Measurements from ENCODE around the gene CBARP.
"Not testable (repeated sequence)": the region's sequence is repeated elsewhere in the genome, so short reads cannot be mapped to it uniquely, and the experiment has no call there.

CBARP gene

DNA sequence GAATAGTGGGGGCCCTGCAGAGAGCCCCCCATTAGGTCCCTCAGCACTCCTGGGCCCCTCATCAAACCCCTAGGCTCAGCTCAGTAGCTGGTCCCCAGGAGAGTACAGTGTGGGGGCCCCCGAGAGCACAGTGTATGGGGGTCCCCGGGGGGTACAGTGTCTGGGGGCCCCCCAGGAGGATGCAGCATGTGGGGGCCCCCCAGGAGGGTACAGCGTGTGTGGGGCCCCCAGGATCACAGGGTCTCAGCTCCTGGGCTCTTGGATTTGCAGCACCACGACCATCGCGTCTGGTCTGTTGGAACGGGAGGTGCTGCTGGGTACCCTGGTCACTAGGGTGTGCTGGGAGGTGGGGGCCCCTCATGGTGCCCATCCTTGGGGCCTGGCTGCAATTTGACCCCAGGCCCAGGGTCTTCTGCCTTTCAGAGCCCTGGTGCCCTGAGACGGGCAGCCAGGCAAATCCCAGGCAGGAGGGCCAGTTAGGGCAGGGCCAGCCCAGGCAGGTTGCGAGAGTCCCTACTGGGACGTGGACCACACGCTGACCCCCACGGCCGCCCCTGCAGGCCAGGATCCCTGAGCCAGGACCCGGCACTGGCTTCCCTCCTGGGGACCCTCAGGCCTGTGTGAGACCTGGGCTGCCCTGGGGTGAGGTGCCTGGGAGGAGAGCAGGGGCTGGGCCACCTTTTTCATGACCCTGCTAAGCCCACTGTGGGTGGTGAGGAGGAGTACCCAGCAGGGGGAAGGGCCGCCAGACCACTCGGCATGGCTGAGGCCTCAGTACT is 13.6 kb downstream of the CBARP start:
- DNase-seq = no peak

DNA sequence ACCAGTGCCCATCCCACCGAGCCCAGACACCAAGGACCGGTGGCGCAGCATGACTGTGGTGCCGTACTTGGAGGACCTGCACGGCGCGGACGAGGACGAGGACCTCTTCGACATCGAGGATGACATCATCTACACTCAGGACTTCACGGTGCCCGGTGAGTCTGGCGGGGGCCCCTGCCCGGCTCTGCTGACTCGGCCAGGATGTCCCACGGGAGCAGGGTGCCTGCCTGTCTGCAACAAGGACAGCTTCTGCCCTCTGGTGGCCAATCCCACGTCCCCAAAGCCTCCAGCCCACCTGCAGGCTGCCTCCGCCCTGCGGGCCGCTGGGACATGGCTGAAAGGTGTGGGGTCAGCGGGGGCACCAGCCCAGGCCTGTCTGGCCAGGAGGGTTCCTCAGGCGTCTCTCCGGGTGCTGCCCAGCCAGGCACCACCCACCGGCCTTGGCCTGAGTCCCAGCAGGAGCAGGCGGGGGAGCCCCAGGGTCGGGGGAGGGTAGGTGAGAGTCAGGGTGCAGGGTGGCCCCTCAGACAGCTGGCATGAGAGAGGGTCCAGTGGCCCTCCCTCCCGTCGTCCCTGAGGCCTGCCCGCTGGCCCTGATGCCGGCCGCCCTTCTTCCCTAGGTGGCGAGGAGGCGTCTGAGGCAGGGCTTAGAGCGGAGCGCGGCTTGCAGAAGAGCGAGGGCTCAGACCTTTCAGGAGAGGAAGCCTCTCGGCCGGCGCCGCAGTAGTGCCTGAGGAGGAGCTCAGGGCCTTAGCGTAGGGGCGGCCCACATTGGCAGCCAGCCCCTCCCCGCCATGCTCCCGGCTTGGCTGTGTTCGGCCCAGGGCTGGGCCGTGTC is 14.6 kb downstream of the CBARP start:
- DNase-seq = peak; percentile 19

DNA sequence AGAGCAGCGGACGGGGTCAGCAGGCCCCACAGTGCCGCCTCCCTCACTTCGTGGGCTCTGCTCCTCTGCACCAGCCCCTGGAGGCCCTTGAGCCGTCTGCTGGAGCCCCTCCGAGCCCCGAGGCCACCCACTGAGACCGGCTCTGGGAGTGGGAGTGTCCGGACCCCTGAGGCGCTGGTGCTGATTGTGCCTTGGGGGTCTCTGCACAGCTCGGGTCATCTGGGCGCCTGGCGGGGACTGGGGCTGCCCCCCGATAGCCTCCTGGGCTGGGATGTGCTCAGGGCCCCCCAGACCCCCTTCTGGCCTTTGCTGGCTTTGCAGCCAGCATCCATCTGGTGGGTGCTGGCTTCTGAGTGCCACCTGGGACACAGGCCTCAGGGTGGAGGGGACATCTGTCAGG is 15.4 kb downstream of the CBARP start:
- DNase-seq = no peak

DNA sequence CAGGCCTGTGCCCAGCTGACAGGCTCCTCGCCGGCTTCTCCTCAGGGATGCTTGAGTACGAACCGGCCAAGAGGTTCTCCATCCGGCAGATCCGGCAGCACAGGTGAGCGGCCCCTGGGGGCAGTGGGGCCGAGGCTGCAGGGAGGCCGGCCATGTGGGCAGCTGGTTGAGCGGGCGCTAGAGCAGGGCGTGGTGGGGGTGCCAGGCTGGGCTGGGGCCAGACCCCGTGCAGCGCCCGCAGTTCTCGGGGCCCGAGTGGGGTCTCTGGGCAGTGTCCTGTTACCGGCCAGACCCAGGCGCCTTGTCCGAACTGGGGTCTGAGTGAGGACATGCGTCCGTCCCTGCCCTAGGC is 15.9 kb downstream of the CBARP start:
- DNase-seq = no peak

DNA sequence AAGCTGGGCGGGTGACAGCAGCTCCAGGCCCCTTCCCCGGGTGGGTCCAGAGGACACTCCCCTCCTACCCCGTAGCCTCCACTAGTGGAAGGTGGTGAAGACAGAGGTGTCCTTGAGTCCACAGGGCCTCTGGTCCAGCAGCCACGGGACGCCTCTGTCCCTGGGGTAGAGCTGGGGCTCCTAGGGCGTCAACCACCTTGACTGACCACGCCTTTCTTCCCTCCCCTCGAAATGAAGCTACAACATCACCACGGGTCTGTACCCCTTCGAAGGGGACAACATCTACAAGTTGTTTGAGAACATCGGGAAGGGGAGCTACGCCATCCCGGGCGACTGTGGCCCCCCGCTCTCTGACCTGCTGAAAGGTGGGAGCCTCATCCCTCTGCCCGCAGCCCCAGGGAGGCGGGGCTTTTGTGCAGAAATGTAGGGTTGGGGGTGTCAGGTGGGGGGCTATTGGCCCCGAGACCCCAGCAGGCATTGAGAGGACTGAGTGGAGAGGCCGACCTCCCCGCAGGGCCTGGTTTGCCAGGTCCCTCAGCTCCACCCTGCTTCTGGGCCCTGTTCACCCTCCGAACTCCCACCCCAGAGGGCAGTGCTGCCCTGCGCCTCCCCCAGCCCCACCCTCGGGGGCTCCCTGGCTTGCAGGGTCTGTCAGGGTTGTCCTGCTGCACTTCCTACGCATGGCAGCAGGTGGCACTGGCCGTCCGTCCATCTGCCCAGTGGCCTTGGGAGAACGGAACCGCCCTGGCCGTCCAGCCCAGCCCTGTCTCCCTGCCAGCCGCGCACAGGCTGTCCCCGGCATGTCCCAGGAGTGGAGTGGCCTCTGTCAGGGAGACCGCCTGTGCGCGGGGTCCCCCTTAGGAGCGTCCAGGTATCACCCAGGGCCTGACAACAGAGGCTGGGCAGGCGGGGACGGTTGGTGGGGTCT is 16.6 kb downstream of the CBARP start:
- no peak for DNase-seq

DNA sequence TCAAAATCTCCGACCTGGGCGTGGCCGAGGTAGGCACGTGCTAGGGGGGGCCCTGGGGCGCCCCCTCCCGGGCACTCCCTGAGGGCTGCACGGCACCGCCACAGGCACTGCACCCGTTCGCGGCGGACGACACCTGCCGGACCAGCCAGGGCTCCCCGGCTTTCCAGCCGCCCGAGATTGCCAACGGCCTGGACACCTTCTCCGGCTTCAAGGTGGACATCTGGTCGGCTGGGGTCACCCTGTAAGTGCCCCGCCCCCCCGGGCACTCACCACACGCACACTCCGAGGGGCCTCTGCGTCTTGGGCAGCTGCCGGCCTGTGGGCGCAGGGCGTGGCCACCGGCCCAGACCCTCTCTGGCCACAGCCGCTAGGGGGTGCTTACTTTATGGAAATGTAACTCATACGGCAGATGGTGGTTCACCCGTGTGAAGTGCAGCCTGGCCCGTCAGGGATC is 17.3 kb downstream of the CBARP start:
- no peak for DNase-seq

DNA sequence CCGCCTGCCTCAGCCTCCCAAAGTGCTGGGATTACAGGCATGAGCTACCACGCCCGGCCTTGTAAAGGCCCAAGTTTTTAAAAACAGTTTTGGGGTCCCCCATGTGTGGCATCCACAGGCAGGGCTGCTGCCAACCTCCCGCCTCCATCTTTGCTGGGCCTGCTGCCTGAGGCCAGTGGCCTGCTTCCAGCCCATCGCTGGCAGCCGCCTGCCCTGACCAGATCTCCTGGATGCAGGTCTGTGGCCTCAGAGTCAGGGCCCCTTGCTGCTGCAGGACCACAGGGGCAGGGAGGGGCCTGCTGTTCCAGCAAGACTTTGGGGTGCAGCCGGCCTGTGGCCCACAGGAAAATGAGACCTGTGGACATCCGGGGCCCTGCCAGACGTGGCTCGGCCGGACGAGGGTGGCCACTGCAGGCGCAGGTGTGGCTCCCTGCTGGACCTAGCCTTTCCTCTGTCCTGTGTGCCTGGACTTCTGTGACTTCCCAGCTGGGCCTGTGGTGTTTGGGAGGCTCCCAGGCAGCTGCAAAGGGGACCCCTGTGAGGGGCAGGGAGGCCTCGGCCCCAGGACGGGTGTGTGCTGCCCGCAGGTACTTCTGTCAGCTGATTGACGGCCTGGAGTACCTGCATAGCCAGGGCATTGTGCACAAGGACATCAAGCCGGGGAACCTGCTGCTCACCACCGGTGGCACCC is 17.9 kb downstream of the CBARP start:
- no peak for DNase-seq

DNA sequence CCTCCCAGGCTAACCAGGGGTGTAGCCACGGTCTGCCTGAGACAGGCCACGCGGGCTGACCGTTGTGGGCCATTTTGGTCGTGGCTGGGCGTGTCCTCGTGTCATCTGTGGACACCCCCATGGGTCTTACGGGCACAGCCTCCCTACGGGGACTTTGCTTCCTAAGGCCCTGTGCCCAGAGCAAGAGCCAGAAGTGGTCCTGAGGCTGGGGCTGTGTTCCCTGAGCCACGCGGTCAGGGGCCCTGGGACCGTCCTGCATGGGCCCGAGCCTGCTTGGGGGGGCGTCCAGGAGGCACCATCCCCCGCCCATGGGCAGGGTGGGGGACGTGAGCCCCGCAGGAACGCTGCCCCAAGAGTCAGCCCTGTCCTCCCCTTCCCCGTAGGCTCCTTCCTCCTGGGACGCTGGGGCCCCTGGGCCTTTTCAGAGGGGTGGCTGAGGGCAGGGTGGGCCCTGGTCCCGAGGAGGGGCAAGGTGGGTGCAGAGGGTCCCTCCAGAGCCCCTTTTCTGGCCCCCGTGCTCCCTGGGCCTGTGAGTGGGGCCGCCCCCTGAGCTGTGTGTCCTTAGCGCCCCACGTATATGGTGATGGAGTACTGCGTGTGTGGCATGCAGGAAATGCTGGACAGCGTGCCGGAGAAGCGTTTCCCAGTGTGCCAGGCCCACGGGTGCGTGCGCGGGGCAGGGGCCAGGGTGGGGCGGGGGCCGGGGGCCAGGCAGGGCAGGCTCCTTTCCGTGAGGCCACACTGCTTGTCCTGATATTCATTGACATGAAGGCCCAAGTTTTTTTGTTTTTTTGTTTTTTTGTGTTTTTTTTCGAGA is 18.8 kb downstream of the CBARP start:
- no peak for DNase-seq

DNA sequence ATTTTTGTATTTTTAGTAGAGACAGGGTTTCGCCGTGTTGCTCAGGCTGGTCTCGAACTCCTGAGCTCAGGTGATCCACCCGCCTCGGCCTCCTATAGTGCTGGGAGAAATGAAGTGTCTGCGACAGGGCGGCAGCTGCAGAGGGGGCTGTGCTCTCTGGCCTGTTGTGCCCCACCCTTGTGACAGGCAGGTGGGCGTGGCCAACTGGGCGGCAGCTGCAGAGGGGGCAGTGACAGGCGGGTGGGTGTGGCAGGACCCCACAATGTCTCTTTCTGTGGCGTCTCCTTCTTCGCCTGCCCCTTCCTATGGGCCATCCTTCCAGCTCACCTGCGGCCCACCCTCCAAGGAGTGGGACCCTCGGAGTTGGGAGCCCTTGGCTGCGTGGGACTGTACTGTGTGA is 20.4 kb downstream of the CBARP start:
- DNase-seq = no peak

DNA sequence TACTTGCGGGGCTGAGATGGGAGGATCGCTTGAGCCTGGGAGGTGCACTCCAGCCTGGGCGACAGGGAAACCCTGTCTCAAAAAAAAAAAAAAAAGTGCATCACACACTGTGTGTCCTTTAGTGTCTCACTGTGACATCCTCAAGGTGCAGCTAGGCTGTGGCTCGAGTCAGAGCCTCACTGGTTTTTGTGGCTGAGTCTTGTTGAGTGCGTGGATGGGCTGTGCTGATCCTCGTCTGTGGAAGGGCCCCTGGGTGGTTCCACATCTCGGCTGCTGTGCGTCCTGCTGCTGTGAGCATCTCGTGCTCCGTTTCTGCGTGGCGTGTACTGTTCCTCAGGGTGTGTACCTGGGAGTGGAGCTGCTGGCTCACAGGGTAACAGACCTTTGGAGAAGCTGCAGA is 21.0 kb downstream of the CBARP start:
- DNase-seq = no peak

DNA sequence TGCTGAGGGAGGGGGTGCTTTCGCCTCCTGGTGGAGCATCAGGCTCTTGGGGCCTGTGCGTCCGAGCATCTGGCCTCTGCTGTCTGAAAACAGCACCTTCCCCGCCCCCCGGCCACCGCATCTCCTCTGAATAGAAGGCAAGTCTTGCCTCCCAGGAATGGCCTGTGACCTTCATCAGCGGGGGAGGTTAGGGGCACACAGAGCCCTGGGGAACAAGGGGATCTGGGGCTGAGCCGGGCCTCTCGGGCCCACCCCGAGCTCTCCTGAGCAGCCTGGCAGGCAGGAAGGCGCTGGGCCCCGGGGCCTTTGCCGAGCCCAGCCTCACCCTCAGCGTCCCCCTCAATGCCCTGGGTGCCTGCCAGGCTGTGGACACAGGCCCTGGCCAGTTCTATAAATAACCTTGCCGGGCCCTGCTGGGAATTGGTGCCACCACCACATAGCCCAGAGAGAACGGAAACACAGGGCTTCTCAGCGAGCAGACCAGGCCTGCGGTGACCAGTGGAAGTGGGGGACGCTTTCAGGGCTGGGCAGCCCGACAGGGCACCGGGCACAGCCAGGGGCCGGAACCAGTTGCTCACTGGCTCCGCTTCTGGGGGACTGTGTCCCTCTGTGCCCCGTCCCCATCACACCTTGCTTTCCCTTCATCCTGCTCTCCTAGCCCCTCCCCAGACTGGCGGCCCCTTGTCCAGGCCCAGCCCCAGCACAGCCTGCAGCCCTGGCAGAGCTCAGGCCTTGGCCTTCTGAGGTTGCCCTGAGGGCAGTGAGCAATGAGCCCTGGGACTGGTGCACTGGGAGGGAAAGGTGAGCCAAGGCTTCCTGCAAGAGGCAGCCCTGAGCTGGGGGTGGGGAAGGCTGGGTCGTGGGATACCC is 22.7 kb downstream of the CBARP start:
- no peak for DNase-seq

DNA sequence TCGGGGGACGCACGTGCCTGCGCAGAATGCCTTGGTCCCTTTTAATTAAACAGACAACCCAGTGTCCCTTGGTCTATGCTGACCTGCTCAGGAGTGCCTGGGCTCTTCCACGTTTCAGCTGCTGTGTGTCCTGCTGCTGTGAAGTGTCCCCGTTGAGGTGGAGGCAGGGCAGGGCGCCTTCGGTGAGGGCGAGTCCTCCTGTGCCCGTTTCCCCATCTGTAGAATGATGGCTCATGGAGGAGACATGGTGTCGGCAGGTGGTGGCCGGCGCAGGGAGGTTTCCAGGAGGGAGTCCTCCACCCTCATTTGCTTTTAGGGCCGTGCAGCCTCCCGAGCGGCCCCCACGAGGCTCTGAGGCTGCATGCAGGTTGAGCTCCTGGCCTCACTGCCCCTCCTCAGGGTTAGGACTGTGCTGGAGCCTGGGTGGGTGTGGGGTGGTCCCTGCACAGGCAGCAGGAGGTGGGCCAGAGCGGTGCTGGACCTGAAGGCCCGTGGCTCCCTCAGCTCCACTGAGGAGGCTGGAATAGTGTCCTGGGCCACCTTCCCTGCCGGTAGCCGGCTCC is 23.4 kb downstream of the CBARP start:
- DNase-seq = no peak

DNA sequence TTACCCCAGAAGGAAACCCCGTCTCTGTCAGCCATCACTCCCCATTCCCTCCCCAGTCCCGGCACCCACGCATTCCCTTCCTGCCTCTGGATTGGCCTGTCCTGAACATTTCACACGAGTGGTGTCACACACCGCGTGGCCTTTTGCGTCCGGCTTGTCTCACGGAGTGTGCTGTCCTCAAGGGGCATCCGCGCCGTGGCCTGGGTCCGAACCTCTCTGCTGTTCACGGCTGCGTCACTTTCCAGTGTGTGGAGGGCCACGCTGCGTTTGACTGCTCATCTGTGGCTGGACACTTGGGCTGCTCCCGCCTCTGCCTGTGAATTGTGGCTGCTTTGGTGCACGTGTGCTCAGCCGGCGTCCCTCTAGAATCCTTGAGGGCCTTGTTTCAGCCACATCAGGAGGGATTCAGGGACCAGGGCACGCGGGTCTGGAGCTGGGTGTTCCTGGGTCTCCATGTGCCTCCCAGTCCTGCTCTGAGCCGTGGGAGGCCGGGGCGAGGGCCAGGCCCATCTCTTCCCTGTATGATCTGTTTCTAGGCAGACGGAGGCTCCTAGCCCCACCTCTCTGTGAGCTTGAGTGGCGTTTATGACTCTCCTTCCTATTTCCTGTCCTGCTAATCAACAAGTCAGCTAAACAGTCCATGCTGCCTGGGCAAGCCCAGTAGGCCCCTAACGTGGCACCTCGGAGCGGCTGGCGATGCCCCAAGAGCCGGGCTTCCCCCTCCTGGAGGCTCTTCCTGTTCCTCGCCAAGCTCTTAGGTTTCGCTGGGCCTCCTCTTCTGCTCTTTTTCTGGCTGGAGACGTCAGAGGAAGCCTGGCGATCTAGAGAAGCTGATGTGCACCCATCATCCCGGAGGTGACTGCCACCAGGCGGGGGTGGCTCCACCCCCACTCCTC is 24.2 kb downstream of the CBARP start:
- DNase-seq = peak; percentile 93

DNA sequence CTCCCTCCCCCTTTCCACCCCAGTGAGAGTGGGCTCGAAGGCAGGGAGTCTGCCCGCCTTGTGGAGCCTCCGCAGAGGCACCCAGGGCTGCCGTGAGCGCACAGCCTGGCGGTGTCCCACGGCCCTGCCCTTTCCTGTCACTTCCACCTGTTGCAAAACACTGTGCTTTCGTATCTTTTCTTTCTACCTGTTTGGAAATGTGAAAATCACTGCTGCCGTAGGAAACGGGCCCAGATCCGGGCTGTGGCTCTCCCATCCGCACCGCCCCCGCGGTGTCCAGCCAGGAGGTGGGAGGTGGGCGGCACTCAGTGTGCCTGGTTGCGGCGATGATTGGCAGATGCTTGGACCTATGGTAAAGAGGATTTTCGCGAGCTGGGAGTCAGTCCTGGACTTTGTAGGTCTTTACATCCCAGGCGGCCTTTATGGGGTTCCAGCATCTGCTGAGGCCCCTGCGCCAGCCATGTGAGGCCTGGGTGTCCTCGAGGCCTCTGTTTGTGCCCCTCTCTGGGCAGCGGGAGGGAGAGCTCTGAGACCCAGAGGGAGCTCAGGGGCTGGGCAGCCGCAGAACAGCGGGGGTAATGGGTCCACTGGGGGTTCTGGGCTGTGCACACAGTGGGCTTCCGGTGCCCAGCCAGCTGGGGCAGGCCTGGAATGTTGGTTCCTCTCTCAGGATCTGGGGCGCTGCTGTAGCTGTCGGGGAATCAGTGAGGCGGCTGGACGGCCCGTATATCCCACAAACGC is 26.1 kb downstream of the CBARP start:
- peak; percentile 10 for DNase-seq

DNA sequence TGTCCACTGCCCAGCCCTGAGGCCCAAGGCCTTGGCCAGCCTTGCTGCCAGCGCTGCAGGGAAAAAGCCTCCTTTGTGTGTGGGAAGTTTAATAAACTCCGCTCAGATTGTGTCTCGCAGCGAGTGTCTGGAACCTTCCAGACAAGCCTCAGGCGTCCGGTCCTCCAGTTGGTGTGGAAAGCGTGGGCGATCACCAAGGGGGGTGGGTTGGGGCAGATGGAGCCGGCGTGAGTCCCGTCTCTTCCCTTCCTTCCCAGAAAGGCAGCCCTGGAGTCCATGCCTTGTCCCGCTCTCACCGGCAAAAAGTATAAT is 27.6 kb downstream of the CBARP start:
- DNase-seq = no peak

DNA sequence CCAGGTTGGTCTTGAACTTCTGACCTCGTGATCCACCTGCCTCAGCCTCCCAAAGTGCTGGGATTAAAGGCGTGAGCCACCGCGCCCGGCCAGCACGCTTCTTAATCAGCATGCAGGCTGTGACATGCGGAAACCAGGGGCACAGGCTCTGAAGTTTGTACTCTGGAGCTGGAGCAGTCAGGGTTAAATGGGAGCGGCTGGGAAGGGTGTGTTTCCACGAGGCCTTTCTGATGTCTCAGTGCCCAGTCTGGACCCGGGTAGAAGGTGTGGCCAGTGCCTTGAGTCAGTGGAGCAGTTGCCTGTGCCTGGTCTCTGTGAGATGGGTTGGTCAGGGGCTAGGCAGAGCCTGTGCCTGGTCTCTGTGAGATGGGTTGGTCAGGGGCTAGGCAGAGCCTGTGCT is 29.0 kb downstream of the CBARP start:
- not testable (repeated sequence) for DNase-seq

DNA sequence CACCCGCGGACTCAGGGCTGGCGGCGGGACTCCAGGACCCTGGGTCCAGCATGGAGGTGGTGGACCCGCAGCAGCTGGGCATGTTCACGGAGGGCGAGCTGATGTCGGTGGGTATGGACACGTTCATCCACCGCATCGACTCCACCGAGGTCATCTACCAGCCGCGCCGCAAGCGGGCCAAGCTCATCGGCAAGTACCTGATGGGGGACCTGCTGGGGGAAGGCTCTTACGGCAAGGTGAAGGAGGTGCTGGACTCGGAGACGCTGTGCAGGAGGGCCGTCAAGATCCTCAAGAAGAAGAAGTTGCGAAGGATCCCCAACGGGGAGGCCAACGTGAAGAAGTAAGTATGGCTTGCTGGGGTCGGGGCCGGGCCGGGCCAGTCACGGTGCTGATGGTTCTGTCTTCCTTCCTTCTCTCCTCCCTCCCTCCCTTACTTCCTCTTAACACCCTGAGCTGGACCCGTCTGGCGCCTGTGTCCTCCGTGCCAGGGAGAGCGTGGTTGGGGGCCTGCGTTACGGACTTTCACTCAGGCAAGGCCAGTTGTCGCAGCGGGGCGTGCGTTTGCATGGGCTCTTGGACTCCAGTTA is 30.8 kb downstream of the CBARP start:
- no peak for DNase-seq

DNA sequence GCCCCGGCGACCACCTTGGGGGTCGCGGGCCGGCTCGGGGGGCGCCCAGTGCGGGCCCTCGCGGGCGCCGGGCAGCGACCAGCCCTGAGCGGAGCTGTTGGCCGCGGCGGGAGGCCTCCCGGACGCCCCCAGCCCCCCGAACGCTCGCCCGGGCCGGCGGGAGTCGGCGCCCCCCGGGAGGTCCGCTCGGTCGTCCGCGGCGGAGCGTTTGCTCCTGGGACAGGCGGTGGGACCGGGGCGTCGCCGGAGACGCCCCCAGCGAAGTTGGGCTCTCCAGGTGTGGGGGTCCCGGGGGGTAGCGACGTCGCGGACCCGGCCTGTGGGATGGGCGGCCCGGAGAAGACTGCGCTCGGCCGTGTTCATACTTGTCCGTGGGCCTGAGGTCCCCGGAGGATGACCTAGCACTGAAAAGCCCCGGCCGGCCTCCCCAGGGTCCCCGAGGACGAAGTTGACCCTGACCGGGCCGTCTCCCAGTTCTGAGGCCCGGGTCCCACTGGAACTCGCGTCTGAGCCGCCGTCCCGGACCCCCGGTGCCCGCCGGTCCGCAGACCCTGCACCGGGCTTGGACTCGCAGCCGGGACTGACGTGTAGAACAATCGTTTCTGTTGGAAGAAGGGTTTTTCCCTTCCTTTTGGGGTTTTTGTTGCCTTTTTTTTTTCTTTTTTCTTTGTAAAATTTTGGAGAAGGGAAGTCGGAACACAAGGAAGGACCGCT is 31.5 kb downstream of the CBARP start:
- no peak for DNase-seq

Measured in MV-4-11 (cell line).